Hepatocyte (in vitro differentiated cells): ENCODE data around the gene DDX4.

Experiments used
- EZH2 ChIP-seq: fragments of 200-600 bp; sonication (generic); IDR thresholded peaks from 2 replicates; pipeline ENCODE4 v1.6.1; 2016; ENCODE audit warnings: antibody characterized with exemption, mild to moderate bottlenecking, borderline replicate concordance
- EZH2phosphoT487 ChIP-seq: fragments of 200-600 bp; sonication (generic); IDR thresholded peaks from one replicate; pipeline ENCODE4 v1.6.1; 2018; ENCODE audit warnings: antibody characterized with exemption, mild to moderate bottlenecking, low read depth, moderate library complexity; ENCODE audit not compliant: unreplicated experiment, severe bottlenecking
- TF ChIP-seq, protein P1 (sequence below): fragments of 200-600 bp; sonication (generic); IDR thresholded peaks from 2 replicates; pipeline ENCODE4 v1.5.1; 2016; ENCODE audit warnings: antibody characterized with exemption, mild to moderate bottlenecking; ENCODE audit not compliant: poor library complexity

DNA sequence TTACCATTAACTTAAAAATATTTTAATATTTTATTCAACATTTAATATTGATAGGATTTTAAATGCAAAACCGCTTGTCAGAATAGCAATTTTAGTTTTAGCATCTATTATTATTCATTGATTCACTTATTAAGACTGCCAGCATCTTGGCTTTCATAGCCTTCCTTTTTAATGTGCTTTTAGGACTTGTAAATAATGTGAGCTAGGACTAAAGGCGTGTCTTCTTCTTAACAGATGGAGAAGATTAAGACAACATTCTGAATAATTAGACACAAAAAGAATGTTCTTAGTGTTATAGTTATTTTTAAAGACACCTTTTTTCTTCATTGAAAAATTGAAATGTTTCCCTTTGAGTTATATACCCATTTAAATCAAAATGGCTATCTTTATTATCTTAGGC lies 120.2 kb downstream of the DDX4 start:
- TF ChIP-seq, protein P1, sequence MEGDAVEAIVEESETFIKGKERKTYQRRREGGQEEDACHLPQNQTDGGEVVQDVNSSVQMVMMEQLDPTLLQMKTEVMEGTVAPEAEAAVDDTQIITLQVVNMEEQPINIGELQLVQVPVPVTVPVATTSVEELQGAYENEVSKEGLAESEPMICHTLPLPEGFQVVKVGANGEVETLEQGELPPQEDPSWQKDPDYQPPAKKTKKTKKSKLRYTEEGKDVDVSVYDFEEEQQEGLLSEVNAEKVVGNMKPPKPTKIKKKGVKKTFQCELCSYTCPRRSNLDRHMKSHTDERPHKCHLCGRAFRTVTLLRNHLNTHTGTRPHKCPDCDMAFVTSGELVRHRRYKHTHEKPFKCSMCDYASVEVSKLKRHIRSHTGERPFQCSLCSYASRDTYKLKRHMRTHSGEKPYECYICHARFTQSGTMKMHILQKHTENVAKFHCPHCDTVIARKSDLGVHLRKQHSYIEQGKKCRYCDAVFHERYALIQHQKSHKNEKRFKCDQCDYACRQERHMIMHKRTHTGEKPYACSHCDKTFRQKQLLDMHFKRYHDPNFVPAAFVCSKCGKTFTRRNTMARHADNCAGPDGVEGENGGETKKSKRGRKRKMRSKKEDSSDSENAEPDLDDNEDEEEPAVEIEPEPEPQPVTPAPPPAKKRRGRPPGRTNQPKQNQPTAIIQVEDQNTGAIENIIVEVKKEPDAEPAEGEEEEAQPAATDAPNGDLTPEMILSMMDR, result no peak
- TF ChIP-seq EZH2, result no peak
- TF ChIP-seq EZH2phosphoT487, result no peak
